VCaP (cell line): ENCODE results near the gene TPPP3.

Experiments
- H3K27ac ChIP-seq: fragments of 450-650 bp; 2 replicates; pipeline ENCODE4 v1.5.1; 2017
- TF ChIP-seq, protein P1 (sequence below): fragments of 450-650 bp; conservative IDR thresholded peaks from 2 replicates; pipeline ENCODE4 v1.5.1; 2017; ENCODE audit warnings: mild to moderate bottlenecking, moderate library complexity

The TPPP3 gene

DNA sequence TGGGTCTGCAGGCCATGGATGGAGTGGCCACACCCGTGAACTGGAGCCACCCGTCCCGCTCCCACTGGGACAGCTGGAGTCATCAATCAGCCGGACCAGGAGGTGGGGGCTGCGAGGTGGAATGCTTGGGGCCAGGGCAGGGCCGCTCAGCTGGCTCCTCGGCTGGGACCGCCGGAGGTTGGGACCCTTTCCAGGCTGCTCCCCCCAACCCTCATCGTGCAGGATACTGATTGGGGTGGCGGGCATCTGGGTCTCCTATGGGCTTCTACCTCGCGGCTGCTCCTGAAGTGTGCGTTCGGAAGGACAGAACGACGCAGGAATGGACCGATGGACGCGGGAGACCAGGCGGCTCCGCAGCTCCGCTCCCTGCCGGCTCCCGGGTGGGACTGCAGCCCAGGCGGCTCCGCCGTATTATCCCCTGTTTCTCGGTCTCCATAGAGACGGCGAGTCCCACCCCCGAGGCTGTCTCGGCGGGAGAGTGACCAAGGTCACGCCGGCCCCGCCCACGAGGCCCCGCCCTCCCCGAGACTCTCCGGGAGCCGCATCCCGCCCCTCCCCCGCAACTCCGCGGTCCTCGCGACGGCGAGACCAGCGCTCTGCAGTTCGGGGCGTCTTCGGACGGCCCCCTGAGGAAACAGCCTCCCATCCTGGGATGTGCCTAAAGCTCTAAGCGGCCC is at the start of gene TPPP3:
Gene TPPP3 (minus strand): TSS at position 388 of the 677 bp plus-strand sequence. CDS start 2,387 bp downstream, outside the sequence.
- TF ChIP-seq, protein P1, sequence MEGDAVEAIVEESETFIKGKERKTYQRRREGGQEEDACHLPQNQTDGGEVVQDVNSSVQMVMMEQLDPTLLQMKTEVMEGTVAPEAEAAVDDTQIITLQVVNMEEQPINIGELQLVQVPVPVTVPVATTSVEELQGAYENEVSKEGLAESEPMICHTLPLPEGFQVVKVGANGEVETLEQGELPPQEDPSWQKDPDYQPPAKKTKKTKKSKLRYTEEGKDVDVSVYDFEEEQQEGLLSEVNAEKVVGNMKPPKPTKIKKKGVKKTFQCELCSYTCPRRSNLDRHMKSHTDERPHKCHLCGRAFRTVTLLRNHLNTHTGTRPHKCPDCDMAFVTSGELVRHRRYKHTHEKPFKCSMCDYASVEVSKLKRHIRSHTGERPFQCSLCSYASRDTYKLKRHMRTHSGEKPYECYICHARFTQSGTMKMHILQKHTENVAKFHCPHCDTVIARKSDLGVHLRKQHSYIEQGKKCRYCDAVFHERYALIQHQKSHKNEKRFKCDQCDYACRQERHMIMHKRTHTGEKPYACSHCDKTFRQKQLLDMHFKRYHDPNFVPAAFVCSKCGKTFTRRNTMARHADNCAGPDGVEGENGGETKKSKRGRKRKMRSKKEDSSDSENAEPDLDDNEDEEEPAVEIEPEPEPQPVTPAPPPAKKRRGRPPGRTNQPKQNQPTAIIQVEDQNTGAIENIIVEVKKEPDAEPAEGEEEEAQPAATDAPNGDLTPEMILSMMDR: no peak
- H3K27ac ChIP-seq: no peak within 1 kb of the TSS

DNA sequence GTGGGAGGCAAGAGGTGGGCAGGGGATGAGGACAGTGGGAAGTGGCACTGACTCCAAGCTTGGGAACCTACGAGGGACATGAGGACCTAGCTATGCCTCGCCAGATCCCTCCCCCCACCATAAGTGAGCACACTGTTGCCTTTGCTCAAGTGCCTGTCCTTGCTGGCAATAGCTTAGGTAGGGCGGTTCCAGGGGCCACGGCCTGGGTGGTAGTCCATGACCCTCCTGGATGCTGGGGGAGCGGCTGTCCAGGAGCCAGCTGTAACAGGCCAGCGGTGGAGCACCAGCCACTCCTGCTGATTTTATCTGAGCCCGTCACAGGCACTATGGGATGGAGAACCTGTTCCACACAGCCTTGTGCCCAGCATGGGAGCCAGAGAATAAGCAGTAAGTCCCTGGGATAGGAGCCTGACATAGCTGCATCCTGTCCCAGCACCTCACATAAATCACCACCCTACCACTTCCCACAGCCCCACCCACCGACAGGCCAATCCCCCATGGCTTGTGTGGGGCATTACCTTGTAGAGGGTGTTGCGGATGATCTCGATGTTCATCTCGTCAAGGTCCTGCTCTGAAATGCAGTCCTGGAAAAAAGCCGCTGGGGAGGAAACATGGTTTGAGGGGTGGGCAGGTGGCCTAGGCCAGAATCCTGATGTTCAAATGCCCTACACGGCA is 49.4 kb upstream of the TPPP3 start:
- TF ChIP-seq, protein P1: no peak
- peak overlapping the region; percentile 69 for H3K27ac ChIP-seq

DNA sequence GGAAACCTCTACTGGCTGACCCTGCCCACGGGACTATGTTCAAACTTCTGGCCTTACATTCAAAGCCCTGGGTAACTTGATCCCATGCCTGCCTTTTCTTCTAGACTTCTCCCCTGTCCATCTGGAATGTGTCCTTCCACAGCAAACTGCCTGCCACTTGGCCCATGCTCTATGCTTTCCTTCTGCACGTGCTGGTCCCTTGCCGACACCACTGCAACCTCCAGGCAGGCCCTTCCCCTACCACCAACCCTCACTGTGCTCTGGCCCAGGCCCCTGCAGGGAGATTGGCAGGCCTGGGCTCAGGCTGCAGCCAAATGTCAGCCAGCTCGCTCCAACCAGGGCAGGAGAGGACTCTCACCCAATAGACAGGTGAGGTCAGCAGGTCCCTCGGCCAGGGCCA is 48.6 kb upstream of the TPPP3 start:
- TF ChIP-seq, protein P1: no peak
- H3K27ac ChIP-seq: peak overlapping the region; percentile 69

DNA sequence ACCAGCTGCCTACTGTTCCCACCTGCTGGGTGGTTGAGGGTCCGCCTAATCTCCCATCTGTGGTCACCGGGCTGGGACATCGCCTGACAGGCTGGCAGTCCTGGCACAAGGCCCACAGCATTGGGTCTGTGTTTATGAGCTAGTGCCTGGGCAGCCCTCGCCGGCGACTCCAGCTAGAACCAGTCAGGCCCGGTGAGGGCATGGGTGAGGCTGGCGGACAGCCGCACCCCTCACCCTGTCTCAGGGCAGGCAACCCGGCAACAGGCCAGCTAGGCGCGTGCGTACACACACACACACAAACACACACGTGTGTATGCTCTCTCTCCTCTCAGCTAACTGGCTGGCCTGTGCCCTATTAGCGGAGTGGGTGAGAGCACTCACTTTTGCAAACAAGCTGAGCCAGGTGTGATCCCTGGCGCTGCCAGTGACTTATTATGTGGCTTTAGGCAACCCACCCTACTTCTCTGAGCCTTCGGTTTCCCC is 48.0 kb upstream of the TPPP3 start:
- TF ChIP-seq, protein P1: no peak
- H3K27ac ChIP-seq: peak overlapping the region; percentile 69

DNA sequence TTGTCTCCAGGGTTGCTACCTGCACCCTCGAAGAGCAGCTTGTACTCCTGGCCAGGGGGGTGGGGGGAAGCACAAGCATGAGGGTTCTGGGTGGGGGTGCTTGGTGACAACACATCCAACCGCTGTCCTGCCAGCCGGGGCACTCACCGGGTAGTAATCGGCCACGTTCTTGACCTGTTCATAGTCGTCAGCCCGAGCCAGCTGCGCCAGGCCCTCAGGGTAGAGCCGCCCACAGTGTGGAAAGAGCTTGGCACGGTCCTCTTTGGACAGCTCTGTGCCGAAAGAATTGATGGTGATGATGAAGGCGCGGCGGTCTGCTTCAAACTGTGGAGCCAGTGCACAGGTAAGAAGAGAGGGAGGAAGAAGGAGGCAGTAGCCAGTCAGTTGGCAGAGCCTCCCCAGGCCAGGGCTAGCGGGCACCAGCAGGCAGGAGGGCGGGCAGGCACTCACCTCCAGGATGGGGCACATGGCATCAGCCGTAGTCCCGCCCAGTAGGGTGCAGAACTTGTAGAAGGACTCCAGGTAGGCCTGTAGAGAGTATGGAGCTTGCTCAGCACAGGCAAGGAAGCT is 45.6 kb upstream of the TPPP3 start:
- no peak overlapping the region for H3K27ac ChIP-seq

DNA sequence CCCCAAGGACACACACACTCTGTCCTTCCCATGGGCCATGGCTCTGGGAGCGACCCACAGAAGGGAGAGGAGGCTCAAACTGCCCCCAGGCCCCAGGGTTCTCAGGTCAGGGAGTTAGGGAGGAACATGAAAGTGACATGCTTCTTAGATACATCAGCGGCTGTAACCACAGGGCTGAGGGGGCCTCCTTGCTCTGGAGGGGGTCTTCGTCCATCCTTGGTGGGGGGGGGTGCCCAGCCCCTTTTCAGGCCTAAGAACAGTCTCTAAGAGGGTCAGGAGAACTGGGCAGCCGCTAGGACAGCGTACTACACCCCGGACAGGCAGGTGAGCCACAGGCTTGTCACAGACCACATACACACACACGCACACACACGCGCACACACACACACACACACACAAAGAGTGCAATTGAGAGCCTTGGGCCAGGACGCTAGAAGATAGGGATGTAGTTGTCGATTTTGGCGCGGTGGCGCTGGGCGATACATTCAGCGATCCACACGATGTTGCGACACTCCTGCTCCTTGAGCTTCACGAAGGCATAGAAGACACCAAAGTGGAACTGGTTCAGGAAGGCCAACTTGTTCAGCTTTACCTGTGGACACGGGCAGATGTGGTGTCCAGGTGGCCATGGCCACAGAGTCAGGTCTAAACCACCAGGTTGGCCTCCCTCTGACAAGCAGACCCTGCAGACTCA is 44.9 kb upstream of the TPPP3 start:
- H3K27ac ChIP-seq: no peak overlapping the region
- TF ChIP-seq, protein P1: no peak

More for the DNA sequence above, 45.6 kb upstream of the TPPP3 start:
- TF ChIP-seq, protein P1: no peak

DNA sequence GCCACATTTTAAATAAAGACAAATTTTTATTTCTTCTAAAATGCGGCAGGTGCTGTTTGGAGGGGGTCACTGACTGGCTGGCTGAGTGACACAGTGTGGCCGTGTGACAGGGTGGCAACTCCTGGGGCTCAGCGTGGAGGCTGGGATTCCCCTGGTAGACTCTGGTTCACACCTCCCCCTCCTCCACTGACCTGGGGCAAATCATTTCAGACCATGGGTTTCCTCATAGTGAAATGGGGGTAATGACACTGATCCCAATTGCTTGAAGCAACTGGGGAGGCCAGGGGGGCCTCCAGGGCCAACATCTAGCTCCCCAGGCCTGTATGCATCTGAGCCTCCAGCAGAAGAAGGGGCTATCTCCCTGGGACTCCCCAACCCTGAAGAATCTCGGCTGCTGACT is 44.2 kb upstream of the TPPP3 start:
- H3K27ac ChIP-seq: no peak overlapping the region
- TF ChIP-seq, protein P1: no peak
